Esophagus muscularis mucosa (tissue), 4 donors: Measurements from ENCODE around the gene ARL10. TPM values are rescaled to one million over a fixed set of nuclear protein-coding genes. Genes with fewer than 3 reads are reported as not detected.
A peak's percentile ranks its signal among the peaks of the same experiment; 100 is the strongest.
"Not testable (repeated sequence)": the region's sequence is repeated elsewhere in the genome, so short reads cannot be mapped to it uniquely, and the experiment has no call there.

Experiments
- DNase-seq: peaks from one replicate; pipeline ENCODE4 v3.0.0-alpha.2; 2017; ENCODE audit errors: extremely low spot score
- H3K27ac ChIP-seq, 4 donors: fragments of 200-600 bp; sonication (generic); replicated peaks in 1 of 4; 1 replicate in 3 of 4; 2 replicates in 1 of 4; pipeline ENCODE4 v1.5.1; 2016 to 2019; ENCODE audit warnings: mild to moderate bottlenecking in 1 of 4
- H3K27me3 ChIP-seq, 4 donors: fragments of 200-600 bp; sonication (generic); one replicate each; pipeline versions ENCODE4 v1.5.1 to v1.6.0; 2016 to 2019
- H3K36me3 ChIP-seq, 4 donors: fragments of 200-600 bp; sonication (generic); one replicate each; pipeline ENCODE4 v1.5.1; 2016 to 2019
- H3K4me1 ChIP-seq, 4 donors: fragments of 200-600 bp; sonication (generic); one replicate each; pipeline ENCODE4 v1.5.1; 2016 to 2019
- H3K4me3 ChIP-seq, 4 donors: fragments of 200-600 bp; sonication (generic); 1 replicate in 2 of 4; 2 replicates in 2 of 4; pipeline ENCODE4 v1.5.1; 2016 to 2019; ENCODE audit warnings: mild to moderate bottlenecking in 4 of 4, moderate library complexity in 1 of 4
- H3K9me3 ChIP-seq, 4 donors: fragments of 200-600 bp; sonication (generic); 1 replicate in 3 of 4; 2 replicates in 1 of 4; pipeline ENCODE4 v1.5.1; 2016 to 2019
- EP300 ChIP-seq: sonication (generic); formaldehyde crosslinking; IDR thresholded peaks from one replicate; pipeline ENCODE4 v1.6.1; 2017; ENCODE audit warnings: antibody characterized with exemption
- POLR2A ChIP-seq: fragments of 450-650 bp; IDR thresholded peaks from one replicate; pipeline ENCODE4 v1.6.1; 2017; ENCODE audit warnings: antibody characterized with exemption, moderate library complexity, mild to moderate bottlenecking, low read depth
- POLR2AphosphoS5 ChIP-seq, 2 donors: sonication (generic); formaldehyde crosslinking; IDR thresholded peaks; one replicate each; pipeline ENCODE4 v1.6.1; 2017; ENCODE audit warnings: antibody characterized with exemption in 2 of 2
- WGBS: methylation state at CpG from one replicate; pipeline ENCODE4 v1.1.5; 2018; 5-methylcytosine and 5-hydroxymethylcytosine counted together
- intact Hi-C: fragments of 100-400 bp; cut with DNase I; formaldehyde crosslinking; loops from one replicate; pipeline ENCODE4 v1.15.1; 2023
- total RNA-seq, 4 donors: library from RNA; depleted of rRNA; stranded (reverse); fragments of >200 nt; gene quantifications; one replicate each; pipeline versions ENCODE4 v1.1.0 to v1.2.1, GENCODE V29; 2016
- TF ChIP-seq, protein P1 (sequence below), 3 experiments: fragments of 200-600 bp in 2 of 3; fragments of 450-650 bp in 1 of 3; sonication (generic) in 2 of 3; IDR thresholded peaks; one replicate each; pipeline ENCODE4 v1.5.1; 2017 to 2019; ENCODE audit warnings: antibody characterized with exemption in 3 of 3, mild to moderate bottlenecking in 2 of 3, moderate library complexity in 1 of 3

Gene ARL10
- total RNA-seq, 4 donors from 2014 or later, result 5.4 to 16.9 (median 7.1) TPM

DNA sequence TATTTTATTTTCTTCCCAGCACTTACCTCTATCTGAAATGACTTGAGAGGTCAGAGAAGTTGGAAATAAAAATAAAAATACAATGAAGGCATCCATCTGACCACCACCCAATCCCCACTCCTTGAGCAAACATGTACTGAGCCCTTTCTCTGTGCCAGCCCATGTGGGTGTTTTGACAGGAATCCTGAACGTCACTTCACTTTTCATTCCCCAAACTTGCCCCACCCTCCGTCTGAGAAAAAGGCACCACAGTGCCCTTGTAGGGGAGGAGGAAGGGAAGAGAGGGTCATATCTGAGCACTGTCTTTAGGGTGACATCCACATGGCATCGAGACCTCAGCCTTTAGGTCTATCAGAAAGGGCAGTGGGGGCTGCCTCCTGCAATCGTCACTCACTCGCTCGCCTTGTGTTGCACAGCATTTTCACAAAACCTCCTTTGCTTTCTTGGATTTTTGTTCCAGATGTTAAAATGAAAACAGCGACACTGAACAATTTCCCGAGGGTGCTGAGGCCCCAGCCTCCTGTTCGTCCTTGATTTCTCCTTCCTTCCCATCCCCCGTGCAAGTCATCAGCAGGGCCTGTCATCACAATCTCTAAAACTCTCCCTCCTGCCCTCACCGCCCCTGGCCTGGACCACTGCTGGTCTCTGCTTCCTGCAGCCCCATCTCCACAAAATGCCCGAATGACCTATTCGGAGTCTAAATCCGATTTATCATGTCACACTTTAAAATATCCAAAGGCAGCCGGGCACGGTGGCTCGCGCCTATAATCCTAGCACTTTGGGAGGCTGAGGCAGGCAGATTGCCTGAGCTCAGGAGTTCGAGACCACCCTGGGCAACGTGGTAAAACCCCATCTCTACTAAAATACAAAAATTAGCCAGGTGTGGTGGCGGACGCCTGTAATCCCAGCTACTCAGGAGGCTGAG is 36.3 kb downstream of the ARL10 start:
- Histone ChIP-seq H3K36me3 (peaks cover 13 to 69% (median 61%) of the 10 kb centered on the region in 4 donors), H3K4me3 (no peak overlapping the region), H3K27me3 (no peaks in the 10 kb centered on the region), H3K27ac (no peak overlapping the region), H3K4me1 (peaks cover 5 to 20% (median 18%) of the 10 kb centered on the region in 4 donors), H3K9me3 (no peaks in the 10 kb centered on the region)
- intact Hi-C loops, result no loop called here
- DNase-seq, result no peak
- TF ChIP-seq EP300 (no peak), POLR2AphosphoS5 (IDR thresholded peaks at IDR 0.05) (no peak), POLR2A (no peak)
- TF ChIP-seq, protein P1, sequence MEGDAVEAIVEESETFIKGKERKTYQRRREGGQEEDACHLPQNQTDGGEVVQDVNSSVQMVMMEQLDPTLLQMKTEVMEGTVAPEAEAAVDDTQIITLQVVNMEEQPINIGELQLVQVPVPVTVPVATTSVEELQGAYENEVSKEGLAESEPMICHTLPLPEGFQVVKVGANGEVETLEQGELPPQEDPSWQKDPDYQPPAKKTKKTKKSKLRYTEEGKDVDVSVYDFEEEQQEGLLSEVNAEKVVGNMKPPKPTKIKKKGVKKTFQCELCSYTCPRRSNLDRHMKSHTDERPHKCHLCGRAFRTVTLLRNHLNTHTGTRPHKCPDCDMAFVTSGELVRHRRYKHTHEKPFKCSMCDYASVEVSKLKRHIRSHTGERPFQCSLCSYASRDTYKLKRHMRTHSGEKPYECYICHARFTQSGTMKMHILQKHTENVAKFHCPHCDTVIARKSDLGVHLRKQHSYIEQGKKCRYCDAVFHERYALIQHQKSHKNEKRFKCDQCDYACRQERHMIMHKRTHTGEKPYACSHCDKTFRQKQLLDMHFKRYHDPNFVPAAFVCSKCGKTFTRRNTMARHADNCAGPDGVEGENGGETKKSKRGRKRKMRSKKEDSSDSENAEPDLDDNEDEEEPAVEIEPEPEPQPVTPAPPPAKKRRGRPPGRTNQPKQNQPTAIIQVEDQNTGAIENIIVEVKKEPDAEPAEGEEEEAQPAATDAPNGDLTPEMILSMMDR (IDR thresholded peaks at IDR 0.05), result no peak
- 87% methylated on average over 22 of the region's 22 CpGs for WGBS

GRCh38 chr5:176405656-176406435 is 40.6 kb downstream of the ARL10 start:
- intact Hi-C loops, result no loop called here
- no peak for DNase-seq
- no peak overlapping the region for H3K27ac ChIP-seq
- H3K4me1 ChIP-seq, result peaks cover 21 to 30% (median 26%) of the 10 kb centered on the region in 4 donors
- H3K4me3 ChIP-seq, result no peak overlapping the region
- 86% methylated on average over 14 of the region's 20 CpGs for WGBS
- H3K9me3 ChIP-seq, result no peaks in the 10 kb centered on the region
- TF ChIP-seq EP300 (no peak), POLR2A (no peak), POLR2AphosphoS5 (IDR thresholded peaks at IDR 0.05) (no peak)
- TF ChIP-seq, protein P1 (IDR thresholded peaks at IDR 0.05), result no peak
- H3K36me3 ChIP-seq, result peaks cover 30 to 75% (median 67%) of the 10 kb centered on the region in 4 donors
- no peaks in the 10 kb centered on the region for H3K27me3 ChIP-seq

GRCh38 chr5:176406436-176407052 is 41.3 kb downstream of the ARL10 start:
- TF ChIP-seq, protein P1 (IDR thresholded peaks at IDR 0.05), result no peak
- TF ChIP-seq POLR2A (no peak), EP300 (no peak), POLR2AphosphoS5 (IDR thresholded peaks at IDR 0.05) (no peak)
- Histone ChIP-seq H3K4me3 (no peak overlapping the region), H3K9me3 (no peaks in the 10 kb centered on the region), H3K4me1 (peaks cover 24 to 31% (median 27%) of the 10 kb centered on the region in 4 donors), H3K27me3 (no peaks in the 10 kb centered on the region), H3K27ac (no peak overlapping the region), H3K36me3 (peaks cover 30 to 69% (median 64%) of the 10 kb centered on the region in 4 donors)
- DNase-seq, result no peak
- intact Hi-C loops, result no loop called here
- 85% methylated on average over 9 of the region's 9 CpGs for WGBS

DNA sequence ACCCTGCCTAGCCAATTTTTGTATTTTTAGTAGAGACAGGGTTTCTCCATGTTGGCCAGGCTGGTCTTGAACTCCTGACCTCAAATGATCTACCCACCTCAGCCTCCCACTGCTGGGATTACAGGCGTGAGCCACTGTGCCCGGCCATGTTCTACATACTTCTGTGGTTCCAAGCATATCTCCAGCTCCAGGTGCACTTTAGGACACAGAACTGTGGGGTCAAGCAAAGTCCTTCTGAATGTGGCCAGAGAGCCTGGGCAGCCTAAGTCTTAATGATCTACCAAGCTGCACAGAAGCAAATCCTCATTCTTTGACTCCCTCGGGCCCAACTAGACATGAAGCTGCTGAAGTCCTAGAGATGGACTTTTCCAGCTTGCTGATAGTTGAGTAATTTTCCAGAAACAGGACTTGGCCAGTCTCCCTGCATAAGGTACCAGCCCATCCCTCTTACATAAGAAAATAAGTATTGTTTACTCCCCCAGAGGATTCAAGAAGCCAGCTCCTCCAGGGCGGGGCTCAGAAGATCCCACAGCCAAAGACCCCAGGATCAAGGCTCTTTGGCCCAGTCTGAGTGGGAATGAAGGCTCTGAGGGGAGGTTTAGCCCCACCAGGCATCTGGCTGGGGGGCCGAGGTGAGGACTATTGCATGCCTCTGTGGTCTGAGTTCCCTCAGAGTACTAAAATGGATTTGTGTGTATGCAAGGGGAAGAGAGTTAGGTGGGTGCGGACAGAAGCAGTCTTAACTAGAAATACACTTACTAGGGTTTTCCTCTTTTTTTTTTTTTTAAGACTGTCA is 42.4 kb downstream of the ARL10 start:
- Histone ChIP-seq H3K4me1 (peaks cover 26 to 37% (median 31%) of the 10 kb centered on the region in 4 donors), H3K27ac (peak overlapping the region; percentile 47 to 64 (median 50)), H3K9me3 (no peaks in the 10 kb centered on the region), H3K27me3 (no peaks in the 10 kb centered on the region), H3K4me3 (no peak overlapping the region), H3K36me3 (peaks cover 30 to 75% (median 63%) of the 10 kb centered on the region in 4 donors)
- WGBS, result 78% methylated on average over 5 of the region's 6 CpGs
- TF ChIP-seq POLR2AphosphoS5 (IDR thresholded peaks at IDR 0.05), result no peak
- TF ChIP-seq, protein P1 (IDR thresholded peaks at IDR 0.05), result no peak
- TF ChIP-seq POLR2A, result no peak
- no peak for TF ChIP-seq EP300
- intact Hi-C loops, result no loop called here
- DNase-seq, result no peak

- 76% methylated on average over 10 of the region's 10 CpGs for WGBS
- H3K27me3 ChIP-seq, DNase-seq, intact Hi-C loops, H3K9me3 ChIP-seq, H3K4me3 ChIP-seq: not testable (repeated sequence)
- peaks cover 30 to 75% (median 61%) of the 10 kb centered on the region in 4 donors for H3K36me3 ChIP-seq
- H3K4me1 ChIP-seq, result peaks cover 30 to 37% (median 34%) of the 10 kb centered on the region in 4 donors
- H3K27ac ChIP-seq, result peak overlapping the region; percentile 47 to 64 (median 50)
Observed at GRCh38 chr5:176408252-176408573, 42.9 kb downstream of the ARL10 start.
